Neural cell (in vitro differentiated cells): ENCODE results near the gene AGK.

Experiments used
- CTCF ChIP-seq: fragments of 450-650 bp; IDR thresholded peaks from 2 replicates; pipeline ENCODE4 v1.5.1; 2014; ENCODE audit warnings: antibody characterized with exemption, mild to moderate bottlenecking, moderate library complexity; ENCODE audit not compliant: poor library complexity, severe bottlenecking
- MXI1 ChIP-seq: fragments of 450-650 bp; conservative IDR thresholded peaks from 2 replicates; pipeline ENCODE4 v1.6.1; 2014; ENCODE audit warnings: antibody characterized with exemption, mild to moderate bottlenecking; ENCODE audit not compliant: poor library complexity, severe bottlenecking
- RAD21 ChIP-seq: fragments of 450-650 bp; conservative IDR thresholded peaks from 2 replicates; pipeline ENCODE4 v1.6.1; 2014; ENCODE audit warnings: antibody characterized with exemption, mild to moderate bottlenecking, moderate library complexity
- TAF1 ChIP-seq: IDR thresholded peaks from 2 replicates; pipeline ENCODE4 v1.6.1; 2012; ENCODE audit warnings: low read depth

- TF ChIP-seq CTCF = no peak
- TF ChIP-seq RAD21 = no peak
- TF ChIP-seq TAF1 = no peak
- no peak for TF ChIP-seq MXI1
Observed at GRCh38 chr7:141688043-141688442, 136.8 kb downstream of the AGK start.
